Measurements from ENCODE around the gene HMGCS2. TPM values are rescaled to one million over a fixed set of nuclear protein-coding genes. Genes with fewer than 3 reads are reported as not detected.

Gene HMGCS2
- polyA plus RNA-seq, 1 of the 3 experiments (the other 2 are of a cell fraction), result not detected

DNA sequence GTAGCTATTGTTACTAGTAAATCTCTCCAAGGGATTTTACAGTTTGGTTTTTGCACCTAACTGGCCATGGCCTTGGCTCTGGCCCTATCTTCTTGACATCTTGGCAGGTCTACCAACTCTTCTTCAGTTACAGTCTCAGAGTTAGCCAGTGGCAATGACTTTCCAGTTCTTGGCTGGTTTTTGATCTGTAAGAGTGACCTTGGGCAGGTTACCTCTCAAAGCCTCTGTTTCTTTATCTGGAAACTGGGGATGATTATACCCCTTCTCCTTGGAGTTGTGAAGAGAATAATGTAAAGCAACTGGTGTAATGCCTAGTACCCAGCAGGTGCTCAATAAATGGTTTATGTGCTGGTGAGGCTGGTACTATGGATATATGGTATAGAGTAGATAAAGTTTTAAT lies 50.3 kb downstream of the HMGCS2 start:
- H3K27ac ChIP-seq (ENCODE audit: low read depth in 2 of 2, low read length in 1 of 2), result no peak overlapping the region
- H3K9ac ChIP-seq, result no peak overlapping the region
- no peak overlapping the region for H3K4me3 ChIP-seq (ENCODE audit: low read depth in 2 of 2, low read length in 1 of 2)
- H3K4me2 ChIP-seq, result no peak overlapping the region
- no peaks in the 10 kb centered on the region for H3K27me3 ChIP-seq (ENCODE audit: insufficient read depth)
- H3K9me3 ChIP-seq, result no peaks in the 10 kb centered on the region
- peaks cover 1% of the 10 kb centered on the region for H3F3A ChIP-seq (replicated peaks; ENCODE audit: insufficient read depth)
- H3K36me3 ChIP-seq (replicated peaks in 1 of 2; ENCODE audit: control insufficient read depth in 1 of 2, insufficient read depth in 2 of 2, low read length in 1 of 2), result peaks cover 3 to 20% of the 10 kb centered on the region in 2 experiments
- TF ChIP-seq GABPA (IDR thresholded peaks at IDR 0.05; ENCODE audit: low read depth), result no peak
- no peak for TF ChIP-seq GATA2 (CRISPR knock-in tag; IDR thresholded peaks at IDR 0.05)
- no peak for TF ChIP-seq SIN3A (IDR thresholded peaks at IDR 0.05; ENCODE audit: borderline replicate concordance, low read depth, low read length)
- TF ChIP-seq YY1 (IDR thresholded peaks at IDR 0.05; ENCODE audit: low read depth), result no peak
- TF ChIP-seq, protein P1, sequence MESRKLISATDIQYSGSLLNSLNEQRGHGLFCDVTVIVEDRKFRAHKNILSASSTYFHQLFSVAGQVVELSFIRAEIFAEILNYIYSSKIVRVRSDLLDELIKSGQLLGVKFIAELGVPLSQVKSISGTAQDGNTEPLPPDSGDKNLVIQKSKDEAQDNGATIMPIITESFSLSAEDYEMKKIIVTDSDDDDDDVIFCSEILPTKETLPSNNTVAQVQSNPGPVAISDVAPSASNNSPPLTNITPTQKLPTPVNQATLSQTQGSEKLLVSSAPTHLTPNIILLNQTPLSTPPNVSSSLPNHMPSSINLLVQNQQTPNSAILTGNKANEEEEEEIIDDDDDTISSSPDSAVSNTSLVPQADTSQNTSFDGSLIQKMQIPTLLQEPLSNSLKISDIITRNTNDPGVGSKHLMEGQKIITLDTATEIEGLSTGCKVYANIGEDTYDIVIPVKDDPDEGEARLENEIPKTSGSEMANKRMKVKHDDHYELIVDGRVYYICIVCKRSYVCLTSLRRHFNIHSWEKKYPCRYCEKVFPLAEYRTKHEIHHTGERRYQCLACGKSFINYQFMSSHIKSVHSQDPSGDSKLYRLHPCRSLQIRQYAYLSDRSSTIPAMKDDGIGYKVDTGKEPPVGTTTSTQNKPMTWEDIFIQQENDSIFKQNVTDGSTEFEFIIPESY (IDR thresholded peaks at IDR 0.05; ENCODE audit: borderline replicate concordance, low read depth), result no peak
- TF ChIP-seq, protein P2, sequence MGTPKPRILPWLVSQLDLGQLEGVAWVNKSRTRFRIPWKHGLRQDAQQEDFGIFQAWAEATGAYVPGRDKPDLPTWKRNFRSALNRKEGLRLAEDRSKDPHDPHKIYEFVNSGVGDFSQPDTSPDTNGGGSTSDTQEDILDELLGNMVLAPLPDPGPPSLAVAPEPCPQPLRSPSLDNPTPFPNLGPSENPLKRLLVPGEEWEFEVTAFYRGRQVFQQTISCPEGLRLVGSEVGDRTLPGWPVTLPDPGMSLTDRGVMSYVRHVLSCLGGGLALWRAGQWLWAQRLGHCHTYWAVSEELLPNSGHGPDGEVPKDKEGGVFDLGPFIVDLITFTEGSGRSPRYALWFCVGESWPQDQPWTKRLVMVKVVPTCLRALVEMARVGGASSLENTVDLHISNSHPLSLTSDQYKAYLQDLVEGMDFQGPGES (IDR thresholded peaks at IDR 0.05; ENCODE audit: low read depth, low read length), result no peak
- H4K20me1 ChIP-seq (ENCODE audit: insufficient read depth), result peaks cover 16% of the 10 kb centered on the region; the same call in 1 of the 2 replicates
- no peaks in the 10 kb centered on the region for H3K9me2 ChIP-seq
- DNase-seq, result no peak
- ChIA-PET CTCF (interaction anchor here (1.4 kb wide), 1 partner anchor 26 kb away, joined by 4 read pairs; no protein-coding TSS in a partner anchor), POLR2A (no interaction called here)
- H3K79me2 ChIP-seq (ENCODE audit: insufficient read depth), result peaks cover 31% of the 10 kb centered on the region
- H2AFZ ChIP-seq (ENCODE audit: low read depth), result no peak overlapping the region
- peaks cover 12 to 19% of the 10 kb centered on the region in 2 experiments; a peak in 1 of 4 replicates for H3K4me1 ChIP-seq (ENCODE audit: control insufficient read depth in 1 of 2, insufficient read depth in 2 of 2, low read depth in 1 of 2, low read length in 1 of 2)

- ChIA-PET POLR2A (no interaction called here), CTCF (interaction anchor here (1.1 to 2.9 kb wide), 3 partner anchors 22 to 40 kb away, joined by 4 to 8 read pairs (median 7); no protein-coding TSS in a partner anchor)
- Histone ChIP-seq H3K4me2 (no peak overlapping the region), H3K27ac (ENCODE audit: low read depth in 2 of 2, low read length in 1 of 2) (no peak overlapping the region), H3K9me3 (no peaks in the 10 kb centered on the region), H3K4me1 (ENCODE audit: control insufficient read depth in 1 of 2, insufficient read depth in 2 of 2, low read depth in 1 of 2, low read length in 1 of 2) (peaks cover 17 to 21% of the 10 kb centered on the region in 2 experiments; a peak in 1 of 4 replicates), H3K9ac (no peak overlapping the region), H2AFZ (ENCODE audit: low read depth) (no peak overlapping the region), H4K20me1 (ENCODE audit: insufficient read depth) (peaks cover 15% of the 10 kb centered on the region; the same call in 1 of the 2 replicates), H3K36me3 (replicated peaks in 1 of 2; ENCODE audit: control insufficient read depth in 1 of 2, insufficient read depth in 2 of 2, low read length in 1 of 2) (peaks cover 0 to under 1% of the 10 kb centered on the region in 2 experiments), H3K27me3 (ENCODE audit: insufficient read depth) (no peaks in the 10 kb centered on the region), H3F3A (replicated peaks; ENCODE audit: insufficient read depth) (peaks cover 3% of the 10 kb centered on the region), H3K9me2 (no peaks in the 10 kb centered on the region), H3K79me2 (ENCODE audit: insufficient read depth) (peaks cover 38% of the 10 kb centered on the region), H3K4me3 (ENCODE audit: low read depth in 2 of 2, low read length in 1 of 2) (no peak overlapping the region)
- no peak for TF ChIP-seq RCOR1 (IDR thresholded peaks at IDR 0.05; ENCODE audit: low read length)
- TF ChIP-seq RXRA (IDR thresholded peaks at IDR 0.05; ENCODE audit: borderline replicate concordance, low read depth), result no peak
- TF ChIP-seq YY1 (IDR thresholded peaks at IDR 0.05; ENCODE audit: low read depth), result no peak
- TF ChIP-seq FOXJ3 (CRISPR knock-in tag; IDR thresholded peaks at IDR 0.05), result no peak
- no peak for TF ChIP-seq REST (IDR thresholded peaks at IDR 0.05; ENCODE audit: low read depth, low read length)
- TF ChIP-seq JUND (IDR thresholded peaks at IDR 0.05), result no peak
- TF ChIP-seq USF1 (IDR thresholded peaks at IDR 0.05; ENCODE audit: borderline replicate concordance, low read depth), result no peak
- TF ChIP-seq GATA2 (CRISPR knock-in tag; IDR thresholded peaks at IDR 0.05), result no peak
- TF ChIP-seq FOSL2 (IDR thresholded peaks at IDR 0.05; ENCODE audit: borderline replicate concordance, low read depth), result no peak
- TF ChIP-seq, protein P2 (IDR thresholded peaks at IDR 0.05; ENCODE audit: low read depth, low read length), result no peak
- TF ChIP-seq USF2 (IDR thresholded peaks at IDR 0.05; ENCODE audit: borderline replicate concordance, low read depth, low read length), result no peak
- TF ChIP-seq GABPA (IDR thresholded peaks at IDR 0.05; ENCODE audit: low read depth), result no peak
- TF ChIP-seq POLR2AphosphoS5 (IDR thresholded peaks at IDR 0.05; ENCODE audit: low read depth, low read length), result no peak
- no peak for TF ChIP-seq RAD21 (IDR thresholded peaks at IDR 0.05; ENCODE audit: low read length)
- no peak for TF ChIP-seq MEF2A (IDR thresholded peaks at IDR 0.05; ENCODE audit: borderline replicate concordance, low read depth)
- 83% methylated on average over 5 of the region's 5 CpGs for WGBS (ENCODE audit: low lambda C conversion rate)
- DNase-seq, result no peak
These were observed 53.2 kb downstream of the HMGCS2 start for GRCh38 chr1:119715542-119715941.

Data from SK-N-SH (cell line).